ENCODE results near the gene LPP. TPM values are rescaled to one million over a fixed set of nuclear protein-coding genes. Genes with fewer than 3 reads are reported as not detected.

LPP gene
- total and polyA plus RNA-seq, 2 of the 4 experiments (the other 2 are of a cell fraction) = 16.0 to 130 TPM

GRCh38 chr3:188303823-188304222 is 149.9 kb downstream of the LPP start:
- ChIA-PET CTCF (no interaction called here), POLR2A (ENCODE audit: unreplicated experiment) (no interaction called here)
- no peak overlapping the region for H3K4me3 ChIP-seq (ENCODE audit: insufficient read depth, low read depth, low read length)
- no TSS peak for BruUV-seq (replicated peaks)
- no peak overlapping the region for H3K23ac ChIP-seq (ENCODE audit: low read depth, low read length)
- no peak overlapping the region for H2AK9ac ChIP-seq (replicated peaks; ENCODE audit: low read depth, low read length, poor library complexity)
- no CpG with 5 or more reads among the region's 3 CpGs for WGBS, 2 experiments (ENCODE audit: extremely low coverage in 2 of 2, insufficient read length in 1 of 2)
- ATAC-seq (ENCODE audit: low read depth) (no peak), DNase-seq (no peak)
- no peak overlapping the region for H3K56ac ChIP-seq (ENCODE audit: extremely low read depth, insufficient read depth, low read length)
- H4K8ac ChIP-seq (ENCODE audit: low read depth in 2 of 2, low read length in 2 of 2) = no peak overlapping the region
- H3K18ac ChIP-seq (ENCODE audit: low read depth, low read length) = no peak overlapping the region
- no peak overlapping the region for H3K27ac ChIP-seq (ENCODE audit: insufficient read depth, low read length)
- no peak overlapping the region for H2AFZ ChIP-seq (replicated peaks; ENCODE audit: low read length, poor library complexity)
- peaks cover 9% of the 10 kb centered on the region; the same call in 1 of the 2 replicates for H3K9me1 ChIP-seq (ENCODE audit: insufficient read depth, low read length)
- no peaks in the 10 kb centered on the region for H3K27me3 ChIP-seq (ENCODE audit: control insufficient read depth, insufficient read depth, low read length)
- dilution Hi-C loops (cut with HindIII; ENCODE audit: low sequenced_read_pairs, unreplicated experiment) (loop anchor here (25.0 kb wide), 1 partner anchor 567 kb away; the partner anchor contains the start of gene BCL6), in situ Hi-C loops (cut with MboI; ENCODE audit: low sequenced_read_pairs) (no loop called here), intact Hi-C loops (cut with micrococcal nuclease) (loop anchor here (5.0 kb wide), 1 partner anchor 43 kb away; no protein-coding TSS in a partner anchor)
- no peak overlapping the region for H4K5ac ChIP-seq (ENCODE audit: low read depth, low read length)
- H3K36me3 ChIP-seq (ENCODE audit: control insufficient read depth, insufficient read depth, low read length) = peaks cover 7% of the 10 kb centered on the region; the same call in 1 of the 2 replicates
- H2BK120ac ChIP-seq (ENCODE audit: low read depth, low read length) = no peak overlapping the region
- no peak overlapping the region for H2BK5ac ChIP-seq (ENCODE audit: low read depth, low read length, poor library complexity, severe bottlenecking)
- TF ChIP-seq ELK1 (IDR thresholded peaks at IDR 0.05; ENCODE audit: borderline replicate concordance, low read depth, low read length) (no peak), MXI1 (IDR thresholded peaks at IDR 0.05; ENCODE audit: borderline replicate concordance, low read depth, low read length) (no peak), FOS (IDR thresholded peaks at IDR 0.05; ENCODE audit: low read depth, low read length) (no peak), CTCF (conservative IDR thresholded peaks at IDR 0.05; ENCODE audit: low read depth, low read length) (no peak), MAZ (IDR thresholded peaks at IDR 0.05; ENCODE audit: borderline replicate concordance, low read depth, low read length) (no peak), RFX5 (IDR thresholded peaks at IDR 0.05; ENCODE audit: low read depth, low read length) (no peak), RCOR1 (IDR thresholded peaks at IDR 0.05; ENCODE audit: insufficient replicate concordance, low read length) (no peak), MAFK (IDR thresholded peaks at IDR 0.05; ENCODE audit: low read depth, low read length) (no peak), POLR2A (IDR thresholded peaks at IDR 0.05; ENCODE audit: low read depth, low read length) (no peak), NFE2L2 (IDR thresholded peaks at IDR 0.05; ENCODE audit: low read depth, low read length) (no peak), BHLHE40 (IDR thresholded peaks at IDR 0.05; ENCODE audit: low read depth, low read length) (no peak), USF2 (IDR thresholded peaks at IDR 0.05; ENCODE audit: low read depth, low read length) (no peak), CEBPB (IDR thresholded peaks at IDR 0.05; ENCODE audit: low read depth, low read length) (no peak), CHD1 (IDR thresholded peaks at IDR 0.05; ENCODE audit: low read depth, low read length) (no peak), RAD21 (IDR thresholded peaks at IDR 0.05; ENCODE audit: low read length) (no peak), SMC3 (IDR thresholded peaks at IDR 0.05; ENCODE audit: low read depth, low read length) (no peak)
- H4K91ac ChIP-seq (ENCODE audit: insufficient read depth, low read depth, low read length) = no peak overlapping the region
- no peak overlapping the region for H2BK20ac ChIP-seq (ENCODE audit: low read depth, low read length)
- H2BK15ac ChIP-seq (ENCODE audit: low read depth, low read length) = no peak overlapping the region
- H3K4me1 ChIP-seq (ENCODE audit: control insufficient read depth, insufficient read depth, low read length) = peaks cover 4% of the 10 kb centered on the region
- H3K9me3 ChIP-seq (ENCODE audit: control insufficient read depth, insufficient read depth, low read length) = no peaks in the 10 kb centered on the region
- no peak overlapping the region for H3K4me2 ChIP-seq (ENCODE audit: low read depth, low read length)
- H3K4ac ChIP-seq (ENCODE audit: low read depth, low read length) = no peak overlapping the region
- peaks cover 48% of the 10 kb centered on the region; the same call in 1 of the 2 replicates for H4K20me1 ChIP-seq (ENCODE audit: insufficient read depth, low read length)
- no peak overlapping the region for H2AK5ac ChIP-seq (ENCODE audit: low read depth, low read length)
- H3K14ac ChIP-seq (replicated peaks; ENCODE audit: low read depth, low read length) = no peak overlapping the region
- H3K9ac ChIP-seq (ENCODE audit: low read depth, low read length) = no peak overlapping the region
- peaks cover 56 to 84% of the 10 kb centered on the region in 2 experiments for H3K79me1 ChIP-seq (ENCODE audit: low read depth in 1 of 2, low read length in 2 of 2)
